Measurements from ENCODE around the gene RAB24.

DNA sequence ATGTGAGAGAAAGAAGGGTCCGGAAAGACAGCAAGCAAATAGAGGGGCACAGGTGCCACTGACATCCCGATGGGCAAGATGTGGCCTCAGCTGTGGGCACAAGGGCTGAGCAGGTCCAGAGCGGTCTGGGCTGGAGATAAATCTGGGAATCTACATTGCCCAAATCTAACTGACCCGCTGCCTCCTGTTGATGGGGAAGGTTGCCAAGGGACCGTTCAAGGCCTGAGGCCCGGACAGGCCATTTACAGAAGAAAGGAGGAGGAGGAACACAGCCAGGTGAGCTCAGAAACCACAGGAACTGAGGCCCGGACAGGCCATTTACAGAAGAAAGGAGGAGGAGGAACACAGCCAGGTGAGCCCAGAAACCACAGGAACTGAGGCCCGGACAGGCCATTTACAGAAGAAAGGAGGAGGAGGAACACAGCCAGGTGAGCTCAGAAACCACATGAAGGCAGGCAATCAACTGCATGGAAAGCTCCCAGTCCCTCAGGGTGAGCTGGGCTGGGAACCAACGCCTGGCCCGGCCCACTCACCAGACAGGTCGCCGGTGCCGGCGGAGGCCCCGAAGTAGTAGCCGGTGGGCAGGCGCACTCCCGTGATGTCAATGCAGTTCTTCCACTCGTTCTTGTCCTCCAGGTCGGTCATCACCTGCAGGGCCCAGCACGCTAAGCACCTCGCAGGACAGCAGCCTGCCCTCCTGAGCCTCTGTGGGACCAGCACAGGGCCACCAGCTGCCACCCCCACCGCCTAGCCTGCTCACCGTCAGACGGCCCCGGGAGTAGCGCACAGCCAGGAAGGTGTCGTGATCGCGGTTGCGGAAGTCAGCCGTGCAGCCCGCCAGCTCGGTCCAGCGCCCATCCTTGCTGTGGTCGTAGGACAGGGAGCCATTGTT is 33.3 kb upstream of the RAB24 start:
- TF ChIP-seq CTCF (conservative IDR thresholded peaks at IDR 0.05; ENCODE audit: low read depth, low read length) (no peak), EZH2 (IDR thresholded peaks at IDR 0.05; ENCODE audit: low read length, unreplicated experiment) (no peak), EZH2phosphoT487 (IDR thresholded peaks at IDR 0.05; ENCODE audit: borderline replicate concordance, low read length) (no peak)

All from PC-3 (cell line).